Spleen (tissue), 7 donors: ENCODE results near the gene RPP30.

ENCODE experiments used
- POLR2A ChIP-seq, 3 donors: fragments of 450-650 bp; IDR thresholded peaks; one replicate each; pipeline ENCODE4 v1.5.1; 2017; ENCODE audit warnings: antibody characterized with exemption in 3 of 3, mild to moderate bottlenecking in 1 of 3
- POLR2AphosphoS5 ChIP-seq, 3 donors: sonication (generic); formaldehyde crosslinking; IDR thresholded peaks; one replicate each; pipeline ENCODE4 v1.5.1; 2017; ENCODE audit warnings: antibody characterized with exemption in 3 of 3
- TF ChIP-seq, protein P1 (sequence below), 11 experiments: fragments of 200-600 bp in 7 of 11; fragments of 450-650 bp in 4 of 11; sonication (generic) in 4 of 11; IDR thresholded peaks in 8 of 11; conservative IDR thresholded peaks in 3 of 11; 1 replicate in 7 of 11; 2 replicates in 4 of 11; pipeline versions ENCODE4 v1.4.0 to v1.8.0; 2016 to 2021; ENCODE audit warnings: antibody characterized with exemption in 11 of 11, inconsistent platforms in 4 of 11, mild to moderate bottlenecking in 1 of 11
- donor health status: DM: no; HTN: no; CAD: no; lungs with moderate emphysema.
- donor health status: DM: no; HTN: no; CAD: no.
- donor health status: DM: no; HTN: no; CAD: no.

DNA sequence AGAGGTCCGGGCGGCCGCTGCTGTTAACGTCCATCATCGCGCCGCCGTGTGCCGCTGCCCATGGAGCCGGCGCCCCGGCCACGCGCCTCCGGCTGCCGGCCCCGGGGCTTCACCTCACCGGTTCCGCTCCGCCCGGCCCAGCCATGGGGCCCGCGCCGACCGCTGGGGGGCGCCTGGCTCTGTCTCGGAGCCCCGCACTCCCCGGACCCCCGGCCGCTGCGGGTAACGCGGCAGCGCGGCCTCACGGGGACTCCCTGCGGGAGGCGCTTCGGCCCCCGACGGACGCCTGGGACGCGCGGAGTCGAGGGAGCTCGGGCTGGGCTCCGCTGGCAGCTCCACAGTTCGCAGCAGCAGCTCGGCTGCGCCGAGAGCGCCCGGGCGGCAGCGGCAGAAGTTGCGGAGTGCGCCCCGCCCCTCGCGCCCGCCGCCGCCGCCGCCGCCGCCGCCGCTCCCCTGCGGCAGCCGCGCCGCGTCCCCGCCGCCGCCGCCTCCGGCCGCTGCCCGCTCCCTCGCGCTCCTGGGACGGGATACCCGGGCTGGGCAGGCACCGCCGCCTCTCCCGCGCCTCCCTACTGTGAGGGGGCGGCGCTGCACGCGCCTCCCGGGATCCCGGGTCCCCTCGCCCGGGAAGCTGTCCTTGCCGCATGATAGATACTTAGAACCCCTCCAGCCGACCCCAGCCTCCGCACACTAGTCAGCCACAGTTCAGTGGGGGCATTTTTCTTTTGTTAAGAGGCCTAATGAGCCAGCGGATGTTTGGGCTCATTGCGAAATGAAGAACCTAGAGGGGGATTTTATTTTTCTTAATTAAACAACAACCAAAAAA lies 13.9 kb upstream of the RPP30 start, which contains the start of gene HTR7:
- TF ChIP-seq, protein P1, sequence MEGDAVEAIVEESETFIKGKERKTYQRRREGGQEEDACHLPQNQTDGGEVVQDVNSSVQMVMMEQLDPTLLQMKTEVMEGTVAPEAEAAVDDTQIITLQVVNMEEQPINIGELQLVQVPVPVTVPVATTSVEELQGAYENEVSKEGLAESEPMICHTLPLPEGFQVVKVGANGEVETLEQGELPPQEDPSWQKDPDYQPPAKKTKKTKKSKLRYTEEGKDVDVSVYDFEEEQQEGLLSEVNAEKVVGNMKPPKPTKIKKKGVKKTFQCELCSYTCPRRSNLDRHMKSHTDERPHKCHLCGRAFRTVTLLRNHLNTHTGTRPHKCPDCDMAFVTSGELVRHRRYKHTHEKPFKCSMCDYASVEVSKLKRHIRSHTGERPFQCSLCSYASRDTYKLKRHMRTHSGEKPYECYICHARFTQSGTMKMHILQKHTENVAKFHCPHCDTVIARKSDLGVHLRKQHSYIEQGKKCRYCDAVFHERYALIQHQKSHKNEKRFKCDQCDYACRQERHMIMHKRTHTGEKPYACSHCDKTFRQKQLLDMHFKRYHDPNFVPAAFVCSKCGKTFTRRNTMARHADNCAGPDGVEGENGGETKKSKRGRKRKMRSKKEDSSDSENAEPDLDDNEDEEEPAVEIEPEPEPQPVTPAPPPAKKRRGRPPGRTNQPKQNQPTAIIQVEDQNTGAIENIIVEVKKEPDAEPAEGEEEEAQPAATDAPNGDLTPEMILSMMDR (IDR thresholded peaks at IDR 0.05 in 8 of 11, conservative IDR thresholded peaks at IDR 0.05 in 3 of 11), result peak in 9 of 11 experiments; percentile 20 to 88 (median 73)
- no peak for TF ChIP-seq POLR2A (IDR thresholded peaks at IDR 0.05)
- TF ChIP-seq POLR2AphosphoS5 (IDR thresholded peaks at IDR 0.05), result peak in 1 of 3 donors; percentile 15
